NCI-H1048 (cell line): ENCODE results near the gene TEX36.
"Not testable (repeated sequence)": the region's sequence is repeated elsewhere in the genome, so short reads cannot be mapped to it uniquely, and the experiment has no call there.

Experiments used
- DNase-seq: peaks from one replicate; lab custom pipeline; 2025; lab: John Stamatoyannopoulos, UW

The TEX36 gene

GRCh38 chr10:125629758-125630376 is 53.1 kb downstream of the TEX36 start:
- DNase-seq, result no peak

- no peak for DNase-seq
These were observed 54.6 kb downstream of the TEX36 start for GRCh38 chr10:125628104-125629049.

GRCh38 chr10:125627646-125628045 is 55.3 kb downstream of the TEX36 start:
- DNase-seq, result no peak

- DNase-seq, result no peak
These were observed 56.3 kb downstream of the TEX36 start for GRCh38 chr10:125626671-125627070.

GRCh38 chr10:125625586-125625985 is 57.4 kb downstream of the TEX36 start:
- DNase-seq, result no peak

- no peak for DNase-seq
These were observed 58.2 kb downstream of the TEX36 start for GRCh38 chr10:125624800-125625199.

- DNase-seq, result no peak
These were observed 61.9 kb downstream of the TEX36 start for GRCh38 chr10:125621052-125621451.

- no peak for DNase-seq
These were observed 62.6 kb downstream of the TEX36 start for GRCh38 chr10:125620401-125620800.

GRCh38 chr10:125613062-125613461 is 69.9 kb downstream of the TEX36 start:
- DNase-seq, result not testable (repeated sequence)

GRCh38 chr10:125611756-125612155 is 71.2 kb downstream of the TEX36 start:
- DNase-seq, result no peak

- DNase-seq, result no peak
These were observed 71.7 kb downstream of the TEX36 start for GRCh38 chr10:125611216-125611615.

- no peak for DNase-seq
These were observed 73.1 kb downstream of the TEX36 start for GRCh38 chr10:125609859-125610258.

GRCh38 chr10:125608474-125608873 is 74.5 kb downstream of the TEX36 start:
- no peak for DNase-seq

- no peak for DNase-seq
These were observed 75.2 kb downstream of the TEX36 start for GRCh38 chr10:125607689-125608290.

- DNase-seq, result no peak
These were observed 76.5 kb downstream of the TEX36 start for GRCh38 chr10:125606414-125607010.
